Activated naive CD8-positive, alpha-beta T cell treated with anti-CD3 and anti-CD28 coated beads, Interleukin-2, amount 10 ng/mL, durations not matched to agents 7 days and 5 days (primary cell): ENCODE results near the gene MELTF. TPM values are rescaled to one million over a fixed set of nuclear protein-coding genes. Genes with fewer than 3 reads are reported as not detected.

Experiments used
- ATAC-seq: fragments of 150-1000 bp; cut with Tn5 transposase; one replicate; pipeline ENCODE4 v1.10.0; 2021; ENCODE audit warnings: low read depth, moderate library complexity
- POLR2A ChIA-PET: fragments of 350-600 bp; sonication (Branson Sonifier 250); formaldehyde crosslinking; loops from one replicate; lab custom pipeline; 2021; ENCODE audit warnings: antibody characterized with exemption; lab: Charles Lee
- DNase-seq: peaks from one replicate; pipeline ENCODE4 v3.0.0; 2021
- H3K27ac Mint-ChIP-seq: one replicate; pipeline ENCODE4 v1.8.0; 2022; ENCODE audit warnings: mild to moderate bottlenecking, mixed read lengths
- H3K27me3 Mint-ChIP-seq: one replicate; pipeline ENCODE4 v1.8.0; 2022; ENCODE audit warnings: mild to moderate bottlenecking, moderate library complexity, mixed read lengths
- H3K36me3 Mint-ChIP-seq: one replicate; pipeline ENCODE4 v1.8.0; 2021; ENCODE audit warnings: mild to moderate bottlenecking, mixed read lengths
- H3K4me1 Mint-ChIP-seq: one replicate; pipeline ENCODE4 v1.8.0; 2021; ENCODE audit warnings: mixed read lengths
- H3K4me3 Mint-ChIP-seq: one replicate; pipeline ENCODE4 v1.8.0; 2022; ENCODE audit warnings: mild to moderate bottlenecking, moderate library complexity, mixed read lengths
- H3K9me3 Mint-ChIP-seq: one replicate; pipeline ENCODE4 v1.8.0; 2021; ENCODE audit warnings: mixed read lengths
- total RNA-seq, 2 experiments: library from RNA; stranded (reverse); gene quantifications; one replicate each; pipeline ENCODE4 v1.2.3, GENCODE V29; 2021

The MELTF gene
- total RNA-seq, 2 experiments from 2014 or later, result 5.4 to 5.6 TPM

- no peak overlapping the region for H3K27ac Mint-ChIP-seq
- DNase-seq (no peak), ATAC-seq (no peak)
- peaks cover 21% of the 10 kb centered on the region for H3K27me3 Mint-ChIP-seq
- no peak overlapping the region for H3K4me3 Mint-ChIP-seq
- POLR2A ChIA-PET, result interaction anchor here (1.1 kb wide), 1 partner anchor 13 kb away, joined by 4 read pairs; the partner anchor contains the start of gene NCBP2
- no peaks in the 10 kb centered on the region for H3K4me1 Mint-ChIP-seq
- no peaks in the 10 kb centered on the region for H3K36me3 Mint-ChIP-seq
- H3K9me3 Mint-ChIP-seq, result no peaks in the 10 kb centered on the region
These were observed 74.8 kb downstream of the MELTF start for GRCh38 chr3:196954832-196955231.

Other genes with a start within 250 kb of the MELTF start
- 10 to 100 TPM; 37.5 to 37.9 TPM for gene SENP5, start 161.9 kb downstream of the MELTF start, total RNA-seq
- 10 to 100 TPM; 53.0 to 55.8 TPM for gene NCBP2, start 87.3 kb downstream of the MELTF start, total RNA-seq
- 1 to 10 TPM; 1.4 TPM for gene PIGZ, start 61.0 kb downstream of the MELTF start, total RNA-seq